ENCODE data around the gene TBRG4. TPM values are rescaled to one million over a fixed set of nuclear protein-coding genes. Genes with fewer than 3 reads are reported as not detected.

The TBRG4 gene
- total and polyA plus RNA-seq, 2 donors (not counting 3 experiments of a cell fraction or from before 2014, with no cell fraction given) = 43.7 to 56.7 TPM

- BruUV-seq (replicated peaks) = no TSS peak
- FAIRE-seq = no peak
- H4K20me1 ChIP-seq (replicated peaks; ENCODE audit: control insufficient read depth, extremely low read depth, insufficient read depth, low read length) = no peaks in the 10 kb centered on the region
- ChIA-PET CTCF (interaction anchor here (0.6 to 6.5 kb wide), 4 partner anchors 20 to 696 kb away, joined by 3 to 87 read pairs (median 3); no protein-coding TSS in a partner anchor), POLR2A (no interaction called here)
- no peak within 1 kb of the TSS for H3K4me2 ChIP-seq (ENCODE audit: insufficient read depth, low read length)
- H3K9ac ChIP-seq (replicated peaks; ENCODE audit: extremely low read depth, insufficient read depth, low read length) = no peak within 1 kb of the TSS
- no peak within 1 kb of the TSS for H3K27ac ChIP-seq (ENCODE audit: insufficient read depth, low read depth, low read length)
- intact Hi-C loops (cut with micrococcal nuclease) = no loop called here
- no peaks in the 10 kb centered on the region for H3K4me1 ChIP-seq (ENCODE audit: control insufficient read depth, extremely low read depth, insufficient read depth, low read length)
- H3K79me2 ChIP-seq (ENCODE audit: control insufficient read depth, insufficient read depth, low read length) = no peaks in the 10 kb centered on the region
- peaks cover 21 to 23% of the 10 kb centered on the region in 2 experiments for H3K27me3 ChIP-seq (ENCODE audit: control insufficient read depth in 2 of 2, insufficient read depth in 2 of 2, low read length in 2 of 2)
- H3K4me3 ChIP-seq (replicated peaks in 1 of 3; ENCODE audit: insufficient read depth in 1 of 3, low read depth in 1 of 3, low read length in 3 of 3) = no peak within 1 kb of the TSS
- peak; percentile 53 for TF ChIP-seq EZH2 (IDR thresholded peaks at IDR 0.05; ENCODE audit: borderline replicate concordance, low read depth, low read length, severe bottlenecking)
- no peak for TF ChIP-seq POLR2A (IDR thresholded peaks at IDR 0.05; ENCODE audit: low read depth, low read length)
- H2AFZ ChIP-seq (ENCODE audit: low read depth, low read length) = no peak within 1 kb of the TSS
- dilution Hi-C loops (cut with MboI; ENCODE audit: extremely low pct_ligation_motif_present, low sequenced_read_pairs) = no loop called here
- no peaks in the 10 kb centered on the region for H3K9me3 ChIP-seq (replicated peaks; ENCODE audit: control insufficient read depth, insufficient read depth, low read length)
- H3K9me1 ChIP-seq (replicated peaks; ENCODE audit: control insufficient read depth, extremely low read depth, insufficient read depth, low read length) = no peaks in the 10 kb centered on the region
- no peaks in the 10 kb centered on the region for H3K36me3 ChIP-seq (ENCODE audit: control insufficient read depth in 2 of 2, extremely low read depth in 1 of 2, insufficient read depth in 2 of 2, low read length in 2 of 2)
- DNase-seq (ENCODE audit: low read depth, low spot score) = no peak
Observed at GRCh38 chr7:45157653-45158401, 46.3 kb upstream of the TBRG4 start, which contains the start of gene RAMP3. TSS of gene RAMP3 (plus strand) at chr7:45157791. CDS start at chr7:45157829, 38 bp downstream.

GRCh38 chr7:45157286-45157652, 45.8 kb upstream of the TBRG4 start:
- intact Hi-C loops (cut with micrococcal nuclease) = no loop called here
- ChIA-PET CTCF (interaction anchor here (1.1 to 6.5 kb wide), 2 partner anchors 93 to 103 kb away, joined by 3 to 87 read pairs; no protein-coding TSS in a partner anchor), POLR2A (no interaction called here)
- no peak for TF ChIP-seq MYC (IDR thresholded peaks at IDR 0.05; ENCODE audit: low read depth, low read length)
- no peak for TF ChIP-seq MAX (IDR thresholded peaks at IDR 0.05; ENCODE audit: insufficient read depth, insufficient read length)
- no peak for TF ChIP-seq GATA2 (IDR thresholded peaks at IDR 0.05; ENCODE audit: insufficient read depth, insufficient read length, low read depth, low read length)
- TF ChIP-seq JUN (IDR thresholded peaks at IDR 0.05; ENCODE audit: borderline replicate concordance, insufficient read depth, insufficient read length, low read depth) = no peak
- no peak for TF ChIP-seq EZH2 (IDR thresholded peaks at IDR 0.05; ENCODE audit: borderline replicate concordance, low read depth, low read length, severe bottlenecking)
- TF ChIP-seq POLR2AphosphoS5 (IDR thresholded peaks at IDR 0.05; ENCODE audit: insufficient read depth, low read depth, low read length) = no peak
- no peak for TF ChIP-seq CTCF (IDR thresholded peaks at IDR 0.05; ENCODE audit: extremely low read depth in 1 of 2, insufficient read depth in 1 of 2, low read depth in 1 of 2, low read length in 2 of 2)
- DNase-seq (ENCODE audit: low read depth, low spot score) (no peak), FAIRE-seq (no peak)
- Histone ChIP-seq H4K20me1 (replicated peaks; ENCODE audit: control insufficient read depth, extremely low read depth, insufficient read depth, low read length) (no peaks in the 10 kb centered on the region), H3K27me3 (ENCODE audit: control insufficient read depth in 2 of 2, insufficient read depth in 2 of 2, low read length in 2 of 2) (peaks cover 21 to 23% of the 10 kb centered on the region in 2 experiments), H3K9ac (replicated peaks; ENCODE audit: extremely low read depth, insufficient read depth, low read length) (no peak overlapping the region), H3K4me3 (replicated peaks in 1 of 3; ENCODE audit: insufficient read depth in 1 of 3, low read depth in 1 of 3, low read length in 3 of 3) (no peak overlapping the region), H3K4me2 (ENCODE audit: insufficient read depth, low read length) (no peak overlapping the region), H3K9me1 (replicated peaks; ENCODE audit: control insufficient read depth, extremely low read depth, insufficient read depth, low read length) (no peaks in the 10 kb centered on the region), H3K9me3 (replicated peaks; ENCODE audit: control insufficient read depth, insufficient read depth, low read length) (no peaks in the 10 kb centered on the region), H3K36me3 (ENCODE audit: control insufficient read depth in 2 of 2, extremely low read depth in 1 of 2, insufficient read depth in 2 of 2, low read length in 2 of 2) (no peaks in the 10 kb centered on the region), H3K79me2 (ENCODE audit: control insufficient read depth, insufficient read depth, low read length) (no peaks in the 10 kb centered on the region), H3K4me1 (ENCODE audit: control insufficient read depth, extremely low read depth, insufficient read depth, low read length) (no peaks in the 10 kb centered on the region), H2AFZ (ENCODE audit: low read depth, low read length) (no peak overlapping the region), H3K27ac (ENCODE audit: insufficient read depth, low read depth, low read length) (no peak overlapping the region)
- no TSS peak for BruUV-seq (replicated peaks)
- dilution Hi-C loops (cut with MboI; ENCODE audit: extremely low pct_ligation_motif_present, low sequenced_read_pairs) = no loop called here
